C4-2B (cell line): ENCODE measurements around the gene STARD10.

Source experiments
- CTCF ChIP-seq: fragments of 450-650 bp; conservative IDR thresholded peaks from 2 replicates; pipeline ENCODE4 v1.5.1; 2017; ENCODE audit warnings: mild to moderate bottlenecking
- ZFX ChIP-seq: fragments of 450-650 bp; IDR thresholded peaks from 2 replicates; pipeline ENCODE4 v1.6.1; 2017

GRCh38 chr11:72807021-72807693 is 13.3 kb upstream of the STARD10 start:
- TF ChIP-seq CTCF (no peak), ZFX (no peak)
